GM12878 (cell line): ENCODE results near the gene BRME1. TPM values are rescaled to one million over a fixed set of nuclear protein-coding genes. Genes with fewer than 3 reads are reported as not detected.

Experiments used
- ATAC-seq: fragments of 200-7000 bp; cut with Tn5 transposase; 3 replicates; pipeline ENCODE4 v1.9.1; 2020; ENCODE audit warnings: mild to moderate bottlenecking, moderate library complexity
- BruUV-seq: library from RNA; stranded (reverse); fragments of 400-500 nt; replicated peaks from 2 replicates; lab custom pipeline; 2021; lab: Mats Ljungman, UMichigan
- CTCF ChIA-PET: fragments of 300-600 bp; sonication (Branson Sonifier 250); formaldehyde crosslinking; extraction: SDS; loops from one replicate; lab custom pipeline; 2021; ENCODE audit warnings: inconsistent platforms; lab: Yijun Ruan, JAX
- POLR2A ChIA-PET: fragments of 350-600 bp; formaldehyde crosslinking; extraction: SDS; loops from one replicate; lab custom pipeline; 2021; ENCODE audit warnings: inconsistent platforms; lab: Charles Lee
- RAD21 ChIA-PET: fragments of 300-600 bp; sonication (Branson Sonifier 250); formaldehyde crosslinking; loops from one replicate; lab custom pipeline; 2023; ENCODE audit warnings: antibody characterized with exemption; ENCODE audit not compliant: unreplicated experiment; lab: Charles Lee
- SMC1A ChIA-PET: fragments of 300-600 bp; sonication (Branson Sonifier 250); formaldehyde crosslinking; loops from one replicate; lab custom pipeline; 2023; ENCODE audit not compliant: unreplicated experiment, uncharacterized antibody; lab: Charles Lee
- DNase-seq: peaks from one replicate; pipeline ENCODE4 v3.0.0-alpha.2; 2011; ENCODE audit warnings: low read depth, low spot score
- FAIRE-seq: peaks from 3 replicates; lab custom pipeline; 2011; peaks lifted over from hg19 to GRCh38; lab: Jason Lieb, UNC
- H2AFZ ChIP-seq: 2 replicates; pipeline ENCODE4 v1.6.0; 2011; ENCODE audit warnings: low read depth, low read length, control low read depth; ENCODE audit not compliant: control insufficient read depth
- H3K27ac ChIP-seq: 2 replicates; pipeline ENCODE4 v1.5.1; 2011; ENCODE audit warnings: control low read depth; ENCODE audit not compliant: control insufficient read depth, insufficient read depth
- H3K27me3 ChIP-seq, 2 experiments: replicated peaks in 1 of 2; 2 replicates each; pipeline versions ENCODE4 v1.6.0 to v1.6.1; 2011; ENCODE audit warnings: low read length in 1 of 2; ENCODE audit not compliant: control insufficient read depth in 2 of 2, insufficient read depth in 2 of 2
- H3K36me3 ChIP-seq, 2 experiments: 2 replicates each; pipeline ENCODE4 v1.5.1; 2011; ENCODE audit warnings: low read length in 1 of 2; ENCODE audit not compliant: control insufficient read depth in 2 of 2, insufficient read depth in 2 of 2
- H3K4me1 ChIP-seq: 2 replicates; pipeline ENCODE4 v1.6.1; 2011; ENCODE audit warnings: mild to moderate bottlenecking, low read length, moderate library complexity, mixed read lengths; ENCODE audit not compliant: control insufficient read depth, insufficient read depth
- H3K4me2 ChIP-seq: 2 replicates; pipeline ENCODE4 v1.6.0; 2011; ENCODE audit warnings: control low read depth; ENCODE audit not compliant: control insufficient read depth, insufficient read depth
- H3K4me3 ChIP-seq: fragments of 200-600 bp; sonication (generic); 2 replicates; pipeline ENCODE4 v1.5.1; 2016
- H3K79me2 ChIP-seq: 2 replicates; pipeline ENCODE4 v1.6.0; 2011; ENCODE audit warnings: low read length; ENCODE audit not compliant: control insufficient read depth, insufficient read depth
- H3K9ac ChIP-seq: 2 replicates; pipeline ENCODE4 v1.8.0; 2011; ENCODE audit warnings: low read length, control low read depth, mixed read lengths; ENCODE audit not compliant: control insufficient read depth, insufficient read depth
- H3K9me3 ChIP-seq: replicated peaks from 3 replicates; pipeline ENCODE4 v1.5.1; 2011; ENCODE audit warnings: mild to moderate bottlenecking, low read length; ENCODE audit not compliant: control insufficient read depth, insufficient read depth
- H4K20me1 ChIP-seq: 2 replicates; pipeline ENCODE4 v1.6.0; 2011; ENCODE audit not compliant: control insufficient read depth, insufficient read depth
- BCL11A ChIP-seq: IDR thresholded peaks from 2 replicates; pipeline ENCODE4 v1.6.1; 2011; ENCODE audit warnings: low read depth, low read length
- BRCA1 ChIP-seq: IDR thresholded peaks from 2 replicates; pipeline ENCODE4 v1.6.1; 2011; ENCODE audit warnings: low read depth, low read length, improper control_type of control experiment
- CBX5 ChIP-seq: sonication (generic); IDR thresholded peaks from 2 replicates; pipeline ENCODE4 v1.6.1; 2016; ENCODE audit warnings: low read depth, moderate library complexity, mild to moderate bottlenecking, inconsistent platforms
- FOS ChIP-seq: IDR thresholded peaks from 3 replicates; pipeline ENCODE4 v1.6.1; 2011; ENCODE audit warnings: borderline replicate concordance; ENCODE audit not compliant: insufficient read length; ENCODE audit errors: extremely low read depth
- FOXK2 ChIP-seq: fragments of 450-650 bp; IDR thresholded peaks from 2 replicates; pipeline ENCODE4 v1.6.1; 2017; ENCODE audit warnings: mild to moderate bottlenecking, moderate library complexity
- HDGF ChIP-seq: fragments of 450-650 bp; IDR thresholded peaks from 2 replicates; pipeline ENCODE4 v1.6.1; 2016; ENCODE audit warnings: antibody characterized with exemption
- NBN ChIP-seq: fragments of 450-650 bp; IDR thresholded peaks from 2 replicates; pipeline ENCODE4 v1.6.1; 2016
- NR2F1 ChIP-seq: fragments of 450-650 bp; conservative IDR thresholded peaks from 2 replicates; pipeline ENCODE4 v1.6.1; 2017; ENCODE audit warnings: mild to moderate bottlenecking
- NRF1 ChIP-seq: conservative IDR thresholded peaks from 2 replicates; pipeline ENCODE4 v1.6.1; 2011; ENCODE audit warnings: mild to moderate bottlenecking, low read depth, low read length, improper control_type of control experiment
- POLR2AphosphoS2 ChIP-seq: IDR thresholded peaks from 2 replicates; pipeline ENCODE4 v1.6.1; 2011; ENCODE audit warnings: low read depth, mild to moderate bottlenecking, low read length, improper control_type of control experiment, moderate library complexity
- RB1 ChIP-seq: fragments of 450-650 bp; formaldehyde crosslinking; IDR thresholded peaks from 2 replicates; pipeline ENCODE4 v1.6.1; 2017; ENCODE audit warnings: mild to moderate bottlenecking, borderline replicate concordance
- SREBF2 ChIP-seq: IDR thresholded peaks from 2 replicates; pipeline ENCODE4 v1.6.1; 2012; ENCODE audit warnings: mild to moderate bottlenecking, low read length
- WRNIP1 ChIP-seq: IDR thresholded peaks from 2 replicates; pipeline ENCODE4 v1.6.1; 2011; ENCODE audit warnings: low read depth, low read length, improper control_type of control experiment, borderline replicate concordance
- ZBED1 ChIP-seq: IDR thresholded peaks from 2 replicates; pipeline ENCODE4 v1.6.1; 2016; ENCODE audit warnings: borderline replicate concordance
- ZSCAN29 ChIP-seq: fragments of 450-650 bp; IDR thresholded peaks from 2 replicates; pipeline ENCODE4 v1.6.1; 2017; ENCODE audit warnings: mild to moderate bottlenecking, moderate library complexity
- WGBS: methylation state at CpG from one replicate; pipeline ENCODE4 v1.1.6; 2016; ENCODE audit warnings: low lambda C conversion rate; ENCODE audit not compliant: insufficient replicate concordance, insufficient coverage; ENCODE audit errors: missing lambda C conversion rate; 5-methylcytosine and 5-hydroxymethylcytosine counted together
- in situ Hi-C: fragments of 300-500 bp; cut with MboI; formaldehyde crosslinking; loops from 9 replicates; pipeline ENCODE4 v1.14.3; 2018; ENCODE audit warnings: mixed read lengths
- intact Hi-C: fragments of 100-400 bp; cut with micrococcal nuclease; formaldehyde crosslinking; loops from one replicate; pipeline ENCODE4 v1.14.2; 2022; ENCODE audit not compliant: unreplicated experiment
- polyA plus RNA-seq, 11 experiments: library from polyadenylated mRNA; depleted of rRNA in 4 of 11; unstranded in 6 of 11; stranded (reverse) in 5 of 11; fragments of >200 nt; fragmentation: Nextera tagmentation in 4 of 11; fragmentation: Illumina TruSeq in 1 of 11; extraction: Ambion mirVana in 4 of 11; extraction: Trizol in 1 of 11; gene quantifications; 1 replicate in 1 of 11; 2 replicates in 10 of 11; pipeline versions ENCODE4 v1.2.1 to v1.2.3, GENCODE V29; 2011 to 2016; ENCODE audit warnings: inconsistent platforms in 2 of 11, missing spikeins in 2 of 11, low read depth in 1 of 11
- total RNA-seq, 4 experiments: library from RNA; depleted of rRNA in 3 of 4; stranded (reverse); fragments of >200 nt in 3 of 4; fragmentation: Illumina TruSeq in 1 of 4; extraction: Trizol in 1 of 4; gene quantifications; 2 replicates each; pipeline versions ENCODE4 v1.2.1 to v1.2.3, GENCODE V29; 2013 to 2021
- TF ChIP-seq, protein P1 (sequence below): fragments of 450-650 bp; IDR thresholded peaks from 2 replicates; pipeline ENCODE4 v1.6.1; 2017; ENCODE audit warnings: mild to moderate bottlenecking, moderate library complexity
- TF ChIP-seq, protein P2 (sequence below): fragments of 450-650 bp; IDR thresholded peaks from 2 replicates; pipeline ENCODE4 v1.6.1; 2014; ENCODE audit warnings: mild to moderate bottlenecking
- TF ChIP-seq, protein P3 (sequence below): fragments of 450-650 bp; IDR thresholded peaks from 2 replicates; pipeline ENCODE4 v1.6.1; 2017; ENCODE audit warnings: low read depth, mild to moderate bottlenecking, moderate library complexity
- TF ChIP-seq, protein P4 (sequence below): IDR thresholded peaks from 2 replicates; pipeline ENCODE4 v1.6.1; 2011; ENCODE audit warnings: mild to moderate bottlenecking, low read depth, low read length, moderate library complexity; ENCODE audit not compliant: insufficient replicate concordance

The BRME1 gene
- total and polyA plus RNA-seq, 10 of the 15 experiments (the other 5 are each of a cell fraction or from before 2014, with no cell fraction given), result 0.07 to 2.2 (median 1.1) TPM; not detected in 1

DNA sequence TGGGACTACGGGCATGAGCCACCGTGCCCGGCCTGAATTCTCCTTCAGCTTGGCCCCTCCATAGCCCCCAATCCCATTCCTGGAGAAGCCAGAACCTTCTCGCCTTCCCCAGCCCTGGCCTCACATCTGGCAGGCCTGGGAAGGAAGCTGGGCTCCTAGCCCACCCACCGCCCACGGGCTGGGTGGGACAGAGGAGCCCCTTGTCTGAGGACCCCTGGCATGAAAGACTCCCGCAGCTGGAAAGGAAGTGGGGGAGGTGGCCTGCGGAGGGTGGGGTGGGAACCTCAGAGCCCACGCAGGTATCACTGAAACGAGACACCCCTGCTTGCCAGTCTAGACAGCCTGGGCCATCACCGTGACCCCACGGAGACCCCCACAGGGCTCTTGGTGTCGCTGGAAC, 36.6 kb downstream of the BRME1 start:
- Histone ChIP-seq H3K9ac (no peak overlapping the region), H3K27ac (no peak overlapping the region), H3K79me2 (no peaks in the 10 kb centered on the region), H2AFZ (no peak overlapping the region), H3K4me3 (no peak overlapping the region), H3K36me3 (no peaks in the 10 kb centered on the region), H3K4me2 (no peak overlapping the region), H3K9me3 (no peaks in the 10 kb centered on the region; the same call in 2 of the 3 replicates), H4K20me1 (no peaks in the 10 kb centered on the region), H3K4me1 (no peaks in the 10 kb centered on the region), H3K27me3 (no peaks in the 10 kb centered on the region; a peak in 1 of 4 replicates)
- ChIA-PET RAD21 (no interaction called here), SMC1A (no interaction called here), POLR2A (no interaction called here), CTCF (interaction anchor here (0.7 to 0.9 kb wide), 2 partner anchors 10 to 174 kb away, joined by 4 read pairs; no protein-coding TSS in a partner anchor)
- BruUV-seq, result no TSS peak
- intact Hi-C loops, result no loop called here
- ATAC-seq (no peak), DNase-seq (no peak), FAIRE-seq (no peak)
- WGBS, result 48% methylated on average over 13 of the region's 13 CpGs
- in situ Hi-C loops, result no loop called here
- TF ChIP-seq, protein P1, sequence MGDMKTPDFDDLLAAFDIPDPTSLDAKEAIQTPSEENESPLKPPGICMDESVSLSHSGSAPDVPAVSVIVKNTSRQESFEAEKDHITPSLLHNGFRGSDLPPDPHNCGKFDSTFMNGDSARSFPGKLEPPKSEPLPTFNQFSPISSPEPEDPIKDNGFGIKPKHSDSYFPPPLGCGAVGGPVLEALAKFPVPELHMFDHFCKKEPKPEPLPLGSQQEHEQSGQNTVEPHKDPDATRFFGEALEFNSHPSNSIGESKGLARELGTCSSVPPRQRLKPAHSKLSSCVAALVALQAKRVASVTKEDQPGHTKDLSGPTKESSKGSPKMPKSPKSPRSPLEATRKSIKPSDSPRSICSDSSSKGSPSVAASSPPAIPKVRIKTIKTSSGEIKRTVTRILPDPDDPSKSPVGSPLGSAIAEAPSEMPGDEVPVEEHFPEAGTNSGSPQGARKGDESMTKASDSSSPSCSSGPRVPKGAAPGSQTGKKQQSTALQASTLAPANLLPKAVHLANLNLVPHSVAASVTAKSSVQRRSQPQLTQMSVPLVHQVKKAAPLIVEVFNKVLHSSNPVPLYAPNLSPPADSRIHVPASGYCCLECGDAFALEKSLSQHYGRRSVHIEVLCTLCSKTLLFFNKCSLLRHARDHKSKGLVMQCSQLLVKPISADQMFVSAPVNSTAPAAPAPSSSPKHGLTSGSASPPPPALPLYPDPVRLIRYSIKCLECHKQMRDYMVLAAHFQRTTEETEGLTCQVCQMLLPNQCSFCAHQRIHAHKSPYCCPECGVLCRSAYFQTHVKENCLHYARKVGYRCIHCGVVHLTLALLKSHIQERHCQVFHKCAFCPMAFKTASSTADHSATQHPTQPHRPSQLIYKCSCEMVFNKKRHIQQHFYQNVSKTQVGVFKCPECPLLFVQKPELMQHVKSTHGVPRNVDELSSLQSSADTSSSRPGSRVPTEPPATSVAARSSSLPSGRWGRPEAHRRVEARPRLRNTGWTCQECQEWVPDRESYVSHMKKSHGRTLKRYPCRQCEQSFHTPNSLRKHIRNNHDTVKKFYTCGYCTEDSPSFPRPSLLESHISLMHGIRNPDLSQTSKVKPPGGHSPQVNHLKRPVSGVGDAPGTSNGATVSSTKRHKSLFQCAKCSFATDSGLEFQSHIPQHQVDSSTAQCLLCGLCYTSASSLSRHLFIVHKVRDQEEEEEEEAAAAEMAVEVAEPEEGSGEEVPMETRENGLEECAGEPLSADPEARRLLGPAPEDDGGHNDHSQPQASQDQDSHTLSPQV, result no peak
- TF ChIP-seq, protein P2, sequence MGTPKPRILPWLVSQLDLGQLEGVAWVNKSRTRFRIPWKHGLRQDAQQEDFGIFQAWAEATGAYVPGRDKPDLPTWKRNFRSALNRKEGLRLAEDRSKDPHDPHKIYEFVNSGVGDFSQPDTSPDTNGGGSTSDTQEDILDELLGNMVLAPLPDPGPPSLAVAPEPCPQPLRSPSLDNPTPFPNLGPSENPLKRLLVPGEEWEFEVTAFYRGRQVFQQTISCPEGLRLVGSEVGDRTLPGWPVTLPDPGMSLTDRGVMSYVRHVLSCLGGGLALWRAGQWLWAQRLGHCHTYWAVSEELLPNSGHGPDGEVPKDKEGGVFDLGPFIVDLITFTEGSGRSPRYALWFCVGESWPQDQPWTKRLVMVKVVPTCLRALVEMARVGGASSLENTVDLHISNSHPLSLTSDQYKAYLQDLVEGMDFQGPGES, result no peak
- no peak for TF ChIP-seq FOS
- no peak for TF ChIP-seq NRF1
- TF ChIP-seq, protein P3, sequence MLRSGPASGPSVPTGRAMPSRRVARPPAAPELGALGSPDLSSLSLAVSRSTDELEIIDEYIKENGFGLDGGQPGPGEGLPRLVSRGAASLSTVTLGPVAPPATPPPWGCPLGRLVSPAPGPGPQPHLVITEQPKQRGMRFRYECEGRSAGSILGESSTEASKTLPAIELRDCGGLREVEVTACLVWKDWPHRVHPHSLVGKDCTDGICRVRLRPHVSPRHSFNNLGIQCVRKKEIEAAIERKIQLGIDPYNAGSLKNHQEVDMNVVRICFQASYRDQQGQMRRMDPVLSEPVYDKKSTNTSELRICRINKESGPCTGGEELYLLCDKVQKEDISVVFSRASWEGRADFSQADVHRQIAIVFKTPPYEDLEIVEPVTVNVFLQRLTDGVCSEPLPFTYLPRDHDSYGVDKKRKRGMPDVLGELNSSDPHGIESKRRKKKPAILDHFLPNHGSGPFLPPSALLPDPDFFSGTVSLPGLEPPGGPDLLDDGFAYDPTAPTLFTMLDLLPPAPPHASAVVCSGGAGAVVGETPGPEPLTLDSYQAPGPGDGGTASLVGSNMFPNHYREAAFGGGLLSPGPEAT, result no peak
- TF ChIP-seq HDGF, result no peak
- no peak for TF ChIP-seq SREBF2
- TF ChIP-seq RB1, result no peak
- TF ChIP-seq, protein P4, sequence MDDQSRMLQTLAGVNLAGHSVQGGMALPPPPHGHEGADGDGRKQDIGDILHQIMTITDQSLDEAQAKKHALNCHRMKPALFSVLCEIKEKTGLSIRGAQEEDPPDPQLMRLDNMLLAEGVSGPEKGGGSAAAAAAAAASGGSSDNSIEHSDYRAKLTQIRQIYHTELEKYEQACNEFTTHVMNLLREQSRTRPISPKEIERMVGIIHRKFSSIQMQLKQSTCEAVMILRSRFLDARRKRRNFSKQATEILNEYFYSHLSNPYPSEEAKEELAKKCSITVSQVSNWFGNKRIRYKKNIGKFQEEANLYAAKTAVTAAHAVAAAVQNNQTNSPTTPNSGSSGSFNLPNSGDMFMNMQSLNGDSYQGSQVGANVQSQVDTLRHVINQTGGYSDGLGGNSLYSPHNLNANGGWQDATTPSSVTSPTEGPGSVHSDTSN, result no peak
- TF ChIP-seq ZBED1, result no peak
- no peak for TF ChIP-seq BRCA1
- TF ChIP-seq WRNIP1, result no peak
- no peak for TF ChIP-seq CBX5
- no peak for TF ChIP-seq BCL11A
- no peak for TF ChIP-seq ZSCAN29
- TF ChIP-seq FOXK2, result no peak
- TF ChIP-seq NBN, result no peak
- no peak for TF ChIP-seq POLR2AphosphoS2
- no peak for TF ChIP-seq NR2F1
